ENCODE measurements around the gene SLCO1C1.

Gene SLCO1C1

GRCh38 chr12:20695232-20695631 lies at the start of gene SLCO1C1:
Gene SLCO1C1, plus strand, starts transcription at chr12:20695332. Its CDS starts 4,245 bp downstream, at chr12:20699577.
- no peak for DNase-seq (ENCODE audit: low spot score)
- TF ChIP-seq CTCF (IDR thresholded peaks at IDR 0.05; ENCODE audit: extremely low read depth, missing control alignments): no peak

GRCh38 chr12:20646239-20646827 lies 48.8 kb upstream of the SLCO1C1 start:
- peak; percentile 19 for TF ChIP-seq CTCF (IDR thresholded peaks at IDR 0.05; ENCODE audit: extremely low read depth, missing control alignments)
- DNase-seq (ENCODE audit: low spot score): peak; percentile 10

- no peak for DNase-seq (ENCODE audit: low spot score)
- no peak for TF ChIP-seq CTCF (IDR thresholded peaks at IDR 0.05; ENCODE audit: extremely low read depth, missing control alignments)
Observed at GRCh38 chr12:20653871-20654270, 41.3 kb upstream of the SLCO1C1 start.

GRCh38 chr12:20656600-20656999 lies 38.5 kb upstream of the SLCO1C1 start:
- no peak for DNase-seq (ENCODE audit: low spot score)
- no peak for TF ChIP-seq CTCF (IDR thresholded peaks at IDR 0.05; ENCODE audit: extremely low read depth, missing control alignments)

GRCh38 chr12:20657496-20657895 lies 37.6 kb upstream of the SLCO1C1 start:
- no peak for TF ChIP-seq CTCF (IDR thresholded peaks at IDR 0.05; ENCODE audit: extremely low read depth, missing control alignments)
- no peak for DNase-seq (ENCODE audit: low spot score)

- no peak for TF ChIP-seq CTCF (IDR thresholded peaks at IDR 0.05; ENCODE audit: extremely low read depth, missing control alignments)
- DNase-seq (ENCODE audit: low spot score): no peak
Observed at GRCh38 chr12:20681334-20681733, 13.8 kb upstream of the SLCO1C1 start.

- no peak for TF ChIP-seq CTCF (IDR thresholded peaks at IDR 0.05; ENCODE audit: extremely low read depth, missing control alignments)
- no peak for DNase-seq (ENCODE audit: low spot score)
Observed at GRCh38 chr12:20696181-20696905, 1.2 kb downstream of the SLCO1C1 start.
